HL-60/S4 treated with phorbol 12-myristate 13-acetate at 8.2 ng/mL for 4 days and 3 days (cell line): ENCODE results near the gene PKN1.

Experiments
- in situ Hi-C: fragments of 300-500 bp; cut with MboI; formaldehyde crosslinking; loops from 2 replicates; pipeline ENCODE4 v1.15.0; 2022; ENCODE audit warnings: low sequenced_read_pairs

Gene PKN1

GRCh38 chr19:14405758-14406644 is 27.1 kb upstream of the PKN1 start:
- in situ Hi-C loops: no loop called here

GRCh38 chr19:14406645-14407401 is 26.3 kb upstream of the PKN1 start:
- in situ Hi-C loops: no loop called here

GRCh38 chr19:14407605-14408484 is 25.3 kb upstream of the PKN1 start:
- in situ Hi-C loops: no loop called here

GRCh38 chr19:14408491-14409145 is 24.5 kb upstream of the PKN1 start:
- in situ Hi-C loops: no loop called here

- in situ Hi-C loops: no loop called here
These were observed 23.7 kb upstream of the PKN1 start for GRCh38 chr19:14409146-14410023.

GRCh38 chr19:14410091-14411051 is 22.7 kb upstream of the PKN1 start:
- in situ Hi-C loops: no loop called here

- in situ Hi-C loops: no loop called here
These were observed 21.8 kb upstream of the PKN1 start for GRCh38 chr19:14411161-14411937.

- in situ Hi-C loops: no loop called here
These were observed 21.2 kb upstream of the PKN1 start for GRCh38 chr19:14411938-14412245.

- in situ Hi-C loops: no loop called here
These were observed 20.6 kb upstream of the PKN1 start for GRCh38 chr19:14412324-14412995.

- in situ Hi-C loops: no loop called here
These were observed 20.0 kb upstream of the PKN1 start for GRCh38 chr19:14412996-14413692.

GRCh38 chr19:14413693-14414181 is 19.4 kb upstream of the PKN1 start:
- in situ Hi-C loops: no loop called here

GRCh38 chr19:14414926-14415690 is 18.0 kb upstream of the PKN1 start:
- in situ Hi-C loops: no loop called here

GRCh38 chr19:14416817-14417231 is 16.3 kb upstream of the PKN1 start:
- in situ Hi-C loops: no loop called here

GRCh38 chr19:14418856-14419105 is 14.3 kb upstream of the PKN1 start:
- in situ Hi-C loops: no loop called here

GRCh38 chr19:14419106-14419813 is 13.8 kb upstream of the PKN1 start, which contains the start of gene DDX39A:
Gene DDX39A (minus strand): TSS chr19:14419341. CDS start chr19:14413220, 6,121 bp downstream.
- in situ Hi-C loops: no loop called here
